Right lobe of liver (tissue), 6 donors: ENCODE measurements around the gene CARD6. TPM values are rescaled to one million over a fixed set of nuclear protein-coding genes. Genes with fewer than 3 reads are reported as not detected.

ENCODE experiments used
- ATAC-seq, 4 donors: fragments of 200-7000 bp; cut with Tn5 transposase; one replicate each; pipeline ENCODE4 v1.9.1; 2020; ENCODE audit warnings: mild to moderate bottlenecking in 4 of 4, moderate library complexity in 4 of 4
- DNase-seq, 3 donors: peaks; one replicate each; pipeline ENCODE4 v3.0.0-alpha.2; 2020
- H3K27ac ChIP-seq, 3 donors: fragments of 200-600 bp; one replicate each; pipeline ENCODE4 v1.8.0; 2022
- H3K27me3 ChIP-seq, 2 donors: fragments of 200-600 bp; one replicate each; pipeline ENCODE4 v1.8.0; 2022
- H3K36me3 ChIP-seq, 4 donors: fragments of 200-600 bp; sonication (generic) in 1 of 4; one replicate each; pipeline versions ENCODE4 v1.5.1 to v1.8.0; 2017 to 2022; ENCODE audit warnings: control low read depth in 1 of 4
- H3K4me1 ChIP-seq, 4 donors: fragments of 200-600 bp; sonication (generic) in 1 of 4; one replicate each; pipeline versions ENCODE4 v1.5.1 to v1.8.0; 2017 to 2022; ENCODE audit warnings: control low read depth in 1 of 4
- H3K4me3 ChIP-seq, 3 donors: fragments of 200-600 bp; one replicate each; pipeline ENCODE4 v1.8.0; 2022
- H3K9me3 ChIP-seq, 4 donors: fragments of 200-600 bp; sonication (generic) in 1 of 4; one replicate each; pipeline versions ENCODE4 v1.5.1 to v1.8.0; 2017 to 2022; ENCODE audit warnings: control low read depth in 1 of 4
- POLR2A ChIP-seq: fragments of 450-650 bp; IDR thresholded peaks from one replicate; pipeline ENCODE4 v1.6.1; 2017; ENCODE audit warnings: antibody characterized with exemption, mild to moderate bottlenecking
- WGBS: methylation state at CpG from one replicate; pipeline ENCODE4 v1.1.6; 2018; ENCODE audit warnings: low coverage, low lambda C conversion rate; ENCODE audit not compliant: insufficient coverage; ENCODE audit errors: missing lambda C conversion rate; 5-methylcytosine and 5-hydroxymethylcytosine counted together
- intact Hi-C, 2 donors: fragments of 100-400 bp; cut with DNase I; formaldehyde crosslinking; loops; one replicate each; pipeline versions ENCODE4 v1.11.2 to v1.14.1; 2022
- total RNA-seq, 6 experiments: library from RNA; depleted of rRNA in 2 of 6; stranded (reverse); fragments of >200 nt in 2 of 6; fragmentation: NEBNext Ultra II Directional in 3 of 6; extraction: Animal tissue kit (Norgen Biotek cat#: 25700) in 3 of 6; gene quantifications; one replicate each; pipeline versions ENCODE4 v1.1.0 to v1.2.4, GENCODE V29; 2016 to 2023
- TF ChIP-seq, protein P1 (sequence below), 4 donors: fragments of 200-600 bp in 3 of 4; fragments of 450-650 bp in 1 of 4; IDR thresholded peaks; one replicate each; pipeline versions ENCODE4 v1.5.1 to v1.8.0; 2016 to 2022; ENCODE audit warnings: antibody characterized with exemption in 4 of 4, mild to moderate bottlenecking in 2 of 4
- donor health status: DM: no; HTN: yes; CAD: no.
- donor health status: DM: no; HTN: no; CAD: no.
- donor health status: DM: no; HTN: no; CAD: no.
- donor health status: DM: no; HTN: yes; CAD: no.
- donor health status: DM: no; HTN: yes; CAD: no.

The CARD6 gene
- total RNA-seq, 6 experiments from 2014 or later, result 3.0 to 6.2 (median 3.3) TPM

DNA sequence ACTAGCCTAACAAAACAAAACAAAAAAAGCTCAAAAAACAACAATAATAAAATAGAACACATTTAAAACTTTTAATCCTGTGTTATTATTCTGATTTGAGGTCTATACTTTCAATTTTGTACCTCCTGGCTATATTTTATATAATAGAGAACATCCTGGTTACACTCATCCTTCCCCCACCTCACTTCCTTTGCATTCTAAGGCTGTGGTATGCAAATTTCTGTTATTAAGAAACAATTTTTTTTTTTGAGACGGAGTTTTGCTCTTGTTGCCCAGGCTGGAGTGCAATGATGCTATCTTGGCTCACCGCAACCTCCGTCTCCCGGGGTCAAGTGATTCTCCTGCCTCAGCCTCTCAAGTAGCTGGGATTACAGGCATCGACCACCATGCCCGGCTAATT, 3.1 kb upstream of the CARD6 start:
- ATAC-seq (no peak), DNase-seq (no peak)
- Histone ChIP-seq H3K27me3 (peaks cover 0 to 4% of the 10 kb centered on the region in 2 donors), H3K36me3 (peaks cover 0 to 9% (median 7%) of the 10 kb centered on the region in 4 donors), H3K27ac (no peak overlapping the region), H3K4me1 (peaks cover 0 to 11% (median 4%) of the 10 kb centered on the region in 4 donors), H3K4me3 (no peak overlapping the region), H3K9me3 (no peaks in the 10 kb centered on the region)
- intact Hi-C loops, result no loop called here
- WGBS, result 35% methylated on average over 2 of the region's 6 CpGs
- no peak for TF ChIP-seq POLR2A
- TF ChIP-seq, protein P1, sequence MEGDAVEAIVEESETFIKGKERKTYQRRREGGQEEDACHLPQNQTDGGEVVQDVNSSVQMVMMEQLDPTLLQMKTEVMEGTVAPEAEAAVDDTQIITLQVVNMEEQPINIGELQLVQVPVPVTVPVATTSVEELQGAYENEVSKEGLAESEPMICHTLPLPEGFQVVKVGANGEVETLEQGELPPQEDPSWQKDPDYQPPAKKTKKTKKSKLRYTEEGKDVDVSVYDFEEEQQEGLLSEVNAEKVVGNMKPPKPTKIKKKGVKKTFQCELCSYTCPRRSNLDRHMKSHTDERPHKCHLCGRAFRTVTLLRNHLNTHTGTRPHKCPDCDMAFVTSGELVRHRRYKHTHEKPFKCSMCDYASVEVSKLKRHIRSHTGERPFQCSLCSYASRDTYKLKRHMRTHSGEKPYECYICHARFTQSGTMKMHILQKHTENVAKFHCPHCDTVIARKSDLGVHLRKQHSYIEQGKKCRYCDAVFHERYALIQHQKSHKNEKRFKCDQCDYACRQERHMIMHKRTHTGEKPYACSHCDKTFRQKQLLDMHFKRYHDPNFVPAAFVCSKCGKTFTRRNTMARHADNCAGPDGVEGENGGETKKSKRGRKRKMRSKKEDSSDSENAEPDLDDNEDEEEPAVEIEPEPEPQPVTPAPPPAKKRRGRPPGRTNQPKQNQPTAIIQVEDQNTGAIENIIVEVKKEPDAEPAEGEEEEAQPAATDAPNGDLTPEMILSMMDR (IDR thresholded peaks at IDR 0.05), result no peak

DNA sequence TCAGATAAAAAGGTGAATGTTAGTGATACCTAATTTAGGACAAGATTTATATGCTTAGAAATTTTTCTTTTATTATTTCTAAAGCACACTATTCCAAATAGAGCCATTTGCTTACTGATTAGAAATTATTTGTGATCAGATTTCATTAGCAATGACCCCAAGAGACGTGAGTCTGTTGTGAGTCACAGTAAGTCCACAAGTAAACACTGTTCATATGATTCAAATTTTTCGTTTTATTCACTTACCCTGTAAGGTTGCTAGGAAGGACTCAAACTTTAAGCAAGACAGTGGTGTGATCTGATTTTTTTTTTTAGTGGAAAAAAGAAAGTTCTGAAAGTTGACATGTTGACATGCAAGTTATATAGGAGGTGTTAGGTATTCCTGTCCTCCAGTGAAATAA, 1.2 kb downstream of the CARD6 start:
- peak in 1 of 4 donors; percentile 47 for ATAC-seq

DNA sequence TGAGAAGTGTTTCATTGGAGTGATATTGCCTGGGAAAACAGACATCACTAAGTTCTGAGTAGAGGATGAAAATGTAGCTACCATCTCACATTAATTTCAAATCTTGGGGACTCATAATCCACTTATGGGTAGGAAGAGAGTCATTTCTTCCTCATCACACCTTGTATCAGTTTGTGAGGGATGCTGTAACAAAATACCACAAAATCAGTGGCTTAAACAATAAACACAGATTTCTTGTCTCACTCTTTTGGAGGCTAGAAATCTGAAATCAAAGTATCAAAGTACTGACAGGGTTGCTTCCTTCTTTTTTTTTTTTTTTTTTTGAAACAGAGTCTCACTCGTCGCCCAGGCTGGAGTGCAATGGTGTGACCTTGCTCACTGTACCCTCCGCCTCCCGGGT, 3.4 kb downstream of the CARD6 start:
- intact Hi-C loops, result no loop called here

More for the DNA sequence above, 1.2 kb downstream of the CARD6 start:
- peak overlapping the region in 2 of 3 donors; percentile 6 to 41 for H3K4me3 ChIP-seq
- 43% methylated on average over 2 of the region's 2 CpGs for WGBS
- no peak for DNase-seq
- no peaks in the 10 kb centered on the region for H3K9me3 ChIP-seq
- TF ChIP-seq, protein P1 (IDR thresholded peaks at IDR 0.05), result no peak
- no peak for TF ChIP-seq POLR2A
- H3K27ac ChIP-seq, result no peak overlapping the region
- H3K4me1 ChIP-seq, result no peaks in the 10 kb centered on the region
- H3K36me3 ChIP-seq, result no peaks in the 10 kb centered on the region
- H3K27me3 ChIP-seq, result peaks cover 0 to 4% of the 10 kb centered on the region in 2 donors
- intact Hi-C loops, result no loop called here

DNA sequence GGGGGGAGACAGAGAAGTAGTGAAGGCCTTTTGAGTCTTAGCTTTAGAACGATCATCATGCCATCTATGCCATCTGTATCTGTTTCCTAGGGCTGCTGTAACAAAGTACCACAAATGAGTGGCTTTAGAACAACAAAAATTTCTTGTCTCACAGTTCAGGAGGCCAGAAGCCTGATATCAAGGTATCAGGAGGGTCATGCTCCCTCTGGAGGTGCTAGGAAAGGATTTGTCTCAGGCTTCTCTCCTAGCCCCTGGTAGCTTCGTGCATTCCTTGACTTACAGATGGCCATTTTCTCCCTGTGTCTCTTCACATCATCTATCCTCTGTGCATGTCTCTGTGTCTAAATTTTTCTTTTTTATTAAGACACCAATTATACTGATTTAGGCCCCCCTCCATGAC, 5.2 kb downstream of the CARD6 start:
- peaks cover 0 to 4% of the 10 kb centered on the region in 2 donors for H3K27me3 ChIP-seq
- 100% methylated on average over 1 of the region's 2 CpGs for WGBS
- ATAC-seq (no peak), DNase-seq (no peak)
- intact Hi-C loops, result no loop called here
- H3K36me3 ChIP-seq, result peaks cover 0 to under 1% (median 0%) of the 10 kb centered on the region in 4 donors
- no peak overlapping the region for H3K27ac ChIP-seq
- no peak overlapping the region for H3K4me3 ChIP-seq
- H3K4me1 ChIP-seq, result no peaks in the 10 kb centered on the region
- TF ChIP-seq POLR2A, result no peak
- TF ChIP-seq, protein P1 (IDR thresholded peaks at IDR 0.05), result no peak
- H3K9me3 ChIP-seq, result no peaks in the 10 kb centered on the region

More for the DNA sequence above, 3.4 kb downstream of the CARD6 start:
- Histone ChIP-seq H3K27ac (no peak overlapping the region), H3K4me3 (no peak overlapping the region), H3K36me3 (no peaks in the 10 kb centered on the region), H3K27me3 (peaks cover 0 to 4% of the 10 kb centered on the region in 2 donors), H3K9me3 (no peaks in the 10 kb centered on the region), H3K4me1 (no peaks in the 10 kb centered on the region)
- WGBS, result 89% methylated on average over 4 of the region's 4 CpGs
- no peak for DNase-seq
- ATAC-seq, result no peak
- no peak for TF ChIP-seq POLR2A
- TF ChIP-seq, protein P1 (IDR thresholded peaks at IDR 0.05), result no peak

DNA sequence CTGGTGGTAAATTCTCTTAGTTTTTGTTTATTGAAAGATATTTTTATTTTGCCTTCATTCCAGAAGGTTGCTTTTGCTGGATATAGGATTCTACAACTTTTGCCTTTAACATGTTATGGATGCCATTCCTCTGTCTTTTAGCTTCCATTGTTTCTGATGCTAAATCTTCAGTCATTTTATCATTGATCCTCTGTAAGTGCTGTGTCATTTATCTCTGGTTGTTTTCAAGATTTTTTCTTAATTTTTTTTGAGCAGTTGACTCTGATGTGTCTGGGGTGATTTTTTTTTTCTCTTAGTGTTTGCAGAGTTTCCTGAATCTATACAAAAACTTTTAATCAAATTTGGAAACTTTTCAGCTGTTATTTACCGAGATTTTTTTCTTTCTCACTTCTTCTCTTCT, 6.4 kb downstream of the CARD6 start:
- no peak for ATAC-seq
- H3K36me3 ChIP-seq, result peaks cover 0 to 2% (median 0%) of the 10 kb centered on the region in 4 donors

More for the DNA sequence above, 6.4 kb downstream of the CARD6 start:
- 89% methylated on average over 1 of the region's 1 CpG for WGBS
- intact Hi-C loops, result no loop called here
- Histone ChIP-seq H3K9me3 (no peaks in the 10 kb centered on the region), H3K27ac (no peak overlapping the region), H3K4me3 (no peak overlapping the region), H3K4me1 (no peaks in the 10 kb centered on the region), H3K27me3 (no peaks in the 10 kb centered on the region)
- DNase-seq, result no peak
- TF ChIP-seq, protein P1 (IDR thresholded peaks at IDR 0.05), result no peak
- TF ChIP-seq POLR2A, result no peak
